Panc1 (cell line): ENCODE data around the gene CD80. TPM values are rescaled to one million over a fixed set of nuclear protein-coding genes. Genes with fewer than 3 reads are reported as not detected.

Experiments
- ATAC-seq: fragments of 200-7000 bp; cut with Tn5 transposase; 2 replicates; pipeline ENCODE4 v1.9.1; 2020; ENCODE audit warnings: mild to moderate bottlenecking, moderate library complexity
- BruUV-seq: library from RNA; stranded (reverse); fragments of 400-500 nt; replicated peaks from 2 replicates; lab custom pipeline; 2021; lab: Mats Ljungman, UMichigan
- CTCF ChIA-PET: fragments of 300-600 bp; sonication (Branson Sonifier 250); formaldehyde crosslinking; loops from one replicate; lab custom pipeline; 2022; ENCODE audit warnings: antibody characterized with exemption; lab: Charles Lee
- POLR2A ChIA-PET: fragments of 300-600 bp; sonication (Branson Sonifier 250); formaldehyde crosslinking; loops from one replicate; lab custom pipeline; 2022; ENCODE audit warnings: antibody characterized with exemption; lab: Charles Lee
- DNase-seq: peaks from one replicate; pipeline ENCODE4 v3.0.0-alpha.2; 2010; ENCODE audit warnings: low read depth, low spot score
- H3K27ac ChIP-seq: 2 replicates; pipeline ENCODE4 v1.5.1; 2011; ENCODE audit warnings: mild to moderate bottlenecking, low read length, inconsistent platforms
- H3K27me3 ChIP-seq: fragments of 200-500 bp; sonication (Bioruptor generic); 2 replicates; pipeline ENCODE4 v1.6.0; 2014; ENCODE audit warnings: low read length, inconsistent platforms; ENCODE audit not compliant: control insufficient read depth, insufficient read depth
- H3K36me3 ChIP-seq: fragments of 200-500 bp; sonication (Bioruptor generic); 2 replicates; pipeline ENCODE4 v1.5.1; 2014; ENCODE audit warnings: inconsistent platforms, mild to moderate bottlenecking, low read length, moderate library complexity; ENCODE audit not compliant: control insufficient read depth, insufficient read depth
- H3K4me1 ChIP-seq: 2 replicates; pipeline ENCODE4 v1.5.1; 2011; ENCODE audit warnings: inconsistent platforms, mild to moderate bottlenecking, low read length, moderate library complexity; ENCODE audit not compliant: control insufficient read depth, insufficient read depth
- H3K4me3 ChIP-seq, 2 experiments: 2 replicates each; pipeline ENCODE4 v1.5.1; 2011 to 2012; ENCODE audit warnings: low read depth in 2 of 2, low read length in 2 of 2, mild to moderate bottlenecking in 2 of 2, inconsistent platforms in 1 of 2, moderate library complexity in 1 of 2
- H3K9me3 ChIP-seq: fragments of 200-500 bp; sonication (Bioruptor generic); 2 replicates; pipeline ENCODE4 v1.5.1; 2014; ENCODE audit warnings: low read depth, mild to moderate bottlenecking, inconsistent platforms, low read length, moderate library complexity; ENCODE audit not compliant: control insufficient read depth, insufficient read depth
- POLR2AphosphoS5 ChIP-seq: IDR thresholded peaks from 2 replicates; pipeline ENCODE4 v1.6.1; 2012; ENCODE audit warnings: mild to moderate bottlenecking, low read depth, low read length, moderate library complexity
- SIN3A ChIP-seq: IDR thresholded peaks from 2 replicates; pipeline ENCODE4 v1.6.1; 2012; ENCODE audit warnings: low read depth, mild to moderate bottlenecking, low read length, moderate library complexity, borderline replicate concordance; ENCODE audit not compliant: insufficient read depth
- TCF7L2 ChIP-seq: IDR thresholded peaks from 2 replicates; pipeline ENCODE4 v1.6.1; 2011; ENCODE audit warnings: mild to moderate bottlenecking, low read depth, low read length, inconsistent platforms
- in situ Hi-C: cut with HindIII; loops from 2 replicates; pipeline ENCODE4 v1.10.0; 2016; ENCODE audit warnings: low sequenced_read_pairs, low pct_unique_long_range_greater_than_20kb
- intact Hi-C: fragments of 100-400 bp; cut with micrococcal nuclease; formaldehyde crosslinking; loops from one replicate; pipeline ENCODE4 v1.10.0; 2022; ENCODE audit not compliant: unreplicated experiment
- total RNA-seq: library from RNA; stranded (reverse); gene quantifications from one replicate; pipeline ENCODE4 v1.2.1, GENCODE V29; 2021; ENCODE audit not compliant: unreplicated experiment
- TF ChIP-seq, protein P1 (sequence below), 2 experiments: IDR thresholded peaks; 2 replicates each; pipeline ENCODE4 v1.6.1; 2011 to 2012; ENCODE audit warnings: low read depth in 2 of 2, control low read depth in 1 of 2, low read length in 1 of 2, mild to moderate bottlenecking in 1 of 2, moderate library complexity in 1 of 2; ENCODE audit not compliant: insufficient read depth in 1 of 2
- TF ChIP-seq, protein P2 (sequence below): fragments of 450-650 bp; IDR thresholded peaks from 2 replicates; pipeline ENCODE4 v1.5.1; 2017; ENCODE audit warnings: mild to moderate bottlenecking

CD80 gene
- total RNA-seq, 1 experiment from 2014 or later, result 0.15 TPM

DNA sequence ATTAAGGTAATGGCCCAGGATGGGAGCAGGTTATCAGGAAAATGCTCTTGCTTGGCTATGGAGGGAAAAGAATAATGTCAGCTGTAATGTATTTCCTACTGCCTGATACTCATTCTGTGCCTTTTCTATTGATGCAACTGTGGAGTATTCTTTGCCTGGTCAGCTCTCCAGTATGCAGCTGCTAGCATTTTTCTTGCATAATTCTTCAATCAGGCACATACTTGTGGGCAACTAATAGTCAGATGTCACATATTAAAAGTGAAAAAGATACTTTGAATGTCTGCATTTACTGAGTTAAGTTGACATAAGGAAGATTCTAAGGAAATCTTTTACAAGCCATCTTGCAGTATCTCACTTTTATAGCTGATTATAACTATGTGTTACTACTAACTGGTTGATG, 29.5 kb downstream of the CD80 start:
- no peak overlapping the region for H3K27ac ChIP-seq
- H3K4me1 ChIP-seq, result no peaks in the 10 kb centered on the region
- DNase-seq (no peak), ATAC-seq (0 out of 2 replicates have a peak, but pooled peaks have one; percentile 42)
- TF ChIP-seq, protein P1, sequence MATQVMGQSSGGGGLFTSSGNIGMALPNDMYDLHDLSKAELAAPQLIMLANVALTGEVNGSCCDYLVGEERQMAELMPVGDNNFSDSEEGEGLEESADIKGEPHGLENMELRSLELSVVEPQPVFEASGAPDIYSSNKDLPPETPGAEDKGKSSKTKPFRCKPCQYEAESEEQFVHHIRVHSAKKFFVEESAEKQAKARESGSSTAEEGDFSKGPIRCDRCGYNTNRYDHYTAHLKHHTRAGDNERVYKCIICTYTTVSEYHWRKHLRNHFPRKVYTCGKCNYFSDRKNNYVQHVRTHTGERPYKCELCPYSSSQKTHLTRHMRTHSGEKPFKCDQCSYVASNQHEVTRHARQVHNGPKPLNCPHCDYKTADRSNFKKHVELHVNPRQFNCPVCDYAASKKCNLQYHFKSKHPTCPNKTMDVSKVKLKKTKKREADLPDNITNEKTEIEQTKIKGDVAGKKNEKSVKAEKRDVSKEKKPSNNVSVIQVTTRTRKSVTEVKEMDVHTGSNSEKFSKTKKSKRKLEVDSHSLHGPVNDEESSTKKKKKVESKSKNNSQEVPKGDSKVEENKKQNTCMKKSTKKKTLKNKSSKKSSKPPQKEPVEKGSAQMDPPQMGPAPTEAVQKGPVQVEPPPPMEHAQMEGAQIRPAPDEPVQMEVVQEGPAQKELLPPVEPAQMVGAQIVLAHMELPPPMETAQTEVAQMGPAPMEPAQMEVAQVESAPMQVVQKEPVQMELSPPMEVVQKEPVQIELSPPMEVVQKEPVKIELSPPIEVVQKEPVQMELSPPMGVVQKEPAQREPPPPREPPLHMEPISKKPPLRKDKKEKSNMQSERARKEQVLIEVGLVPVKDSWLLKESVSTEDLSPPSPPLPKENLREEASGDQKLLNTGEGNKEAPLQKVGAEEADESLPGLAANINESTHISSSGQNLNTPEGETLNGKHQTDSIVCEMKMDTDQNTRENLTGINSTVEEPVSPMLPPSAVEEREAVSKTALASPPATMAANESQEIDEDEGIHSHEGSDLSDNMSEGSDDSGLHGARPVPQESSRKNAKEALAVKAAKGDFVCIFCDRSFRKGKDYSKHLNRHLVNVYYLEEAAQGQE (IDR thresholded peaks at IDR 0.05; ENCODE audit: insufficient read depth in 1 of 2, low read depth in 2 of 2, low read length in 1 of 2), result no peak
- no peak for TF ChIP-seq TCF7L2
- no peak for TF ChIP-seq SIN3A
- no peak for TF ChIP-seq POLR2AphosphoS5
- TF ChIP-seq, protein P2, sequence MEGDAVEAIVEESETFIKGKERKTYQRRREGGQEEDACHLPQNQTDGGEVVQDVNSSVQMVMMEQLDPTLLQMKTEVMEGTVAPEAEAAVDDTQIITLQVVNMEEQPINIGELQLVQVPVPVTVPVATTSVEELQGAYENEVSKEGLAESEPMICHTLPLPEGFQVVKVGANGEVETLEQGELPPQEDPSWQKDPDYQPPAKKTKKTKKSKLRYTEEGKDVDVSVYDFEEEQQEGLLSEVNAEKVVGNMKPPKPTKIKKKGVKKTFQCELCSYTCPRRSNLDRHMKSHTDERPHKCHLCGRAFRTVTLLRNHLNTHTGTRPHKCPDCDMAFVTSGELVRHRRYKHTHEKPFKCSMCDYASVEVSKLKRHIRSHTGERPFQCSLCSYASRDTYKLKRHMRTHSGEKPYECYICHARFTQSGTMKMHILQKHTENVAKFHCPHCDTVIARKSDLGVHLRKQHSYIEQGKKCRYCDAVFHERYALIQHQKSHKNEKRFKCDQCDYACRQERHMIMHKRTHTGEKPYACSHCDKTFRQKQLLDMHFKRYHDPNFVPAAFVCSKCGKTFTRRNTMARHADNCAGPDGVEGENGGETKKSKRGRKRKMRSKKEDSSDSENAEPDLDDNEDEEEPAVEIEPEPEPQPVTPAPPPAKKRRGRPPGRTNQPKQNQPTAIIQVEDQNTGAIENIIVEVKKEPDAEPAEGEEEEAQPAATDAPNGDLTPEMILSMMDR, result no peak
- no peaks in the 10 kb centered on the region; the same call in 1 of the 2 replicates for H3K36me3 ChIP-seq
- no TSS peak for BruUV-seq
- no peak overlapping the region for H3K4me3 ChIP-seq
- in situ Hi-C loops (no loop called here), intact Hi-C loops (no loop called here)
- ChIA-PET POLR2A (no interaction called here), CTCF (no interaction called here)
- no peaks in the 10 kb centered on the region for H3K9me3 ChIP-seq
- no peaks in the 10 kb centered on the region for H3K27me3 ChIP-seq

DNA sequence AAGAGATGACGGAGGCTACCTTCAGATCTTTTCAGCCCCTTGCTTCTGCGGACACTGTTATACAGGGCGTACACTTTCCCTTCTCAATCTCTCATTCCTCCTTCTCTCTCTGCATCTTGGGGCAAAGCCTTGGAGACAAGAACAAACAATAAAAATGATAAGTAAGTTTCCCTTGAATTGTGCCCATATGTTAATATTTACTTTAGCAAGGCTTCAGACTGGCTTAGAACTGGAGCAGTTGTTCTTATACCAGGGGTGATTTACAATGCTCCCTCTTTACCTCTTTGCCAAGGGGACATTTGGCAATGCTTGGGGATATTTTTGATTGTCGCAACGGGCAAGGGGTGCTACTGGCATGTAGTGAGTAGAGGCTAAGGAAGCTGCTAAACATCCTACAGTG, 31.7 kb downstream of the CD80 start:
- Histone ChIP-seq H3K27ac (no peak overlapping the region), H3K4me3 (no peak overlapping the region), H3K27me3 (no peaks in the 10 kb centered on the region), H3K4me1 (no peaks in the 10 kb centered on the region), H3K36me3 (peaks cover 6% of the 10 kb centered on the region; the same call in 1 of the 2 replicates), H3K9me3 (no peaks in the 10 kb centered on the region)
- POLR2A ChIA-PET, result no interaction called here
- intact Hi-C loops (no loop called here), in situ Hi-C loops (no loop called here)
- TF ChIP-seq SIN3A, result no peak
- TF ChIP-seq, protein P1 (IDR thresholded peaks at IDR 0.05; ENCODE audit: insufficient read depth in 1 of 2, low read depth in 2 of 2, low read length in 1 of 2), result no peak
- no peak for TF ChIP-seq TCF7L2
- TF ChIP-seq, protein P2, result no peak
- TF ChIP-seq POLR2AphosphoS5, result no peak
- BruUV-seq, result no TSS peak
- CTCF ChIA-PET, result no interaction called here
- DNase-seq (no peak), ATAC-seq (no peak)
